GM18873 (cell line): ENCODE measurements around the gene ALG12.

ENCODE experiments used
- ATAC-seq: cut with Tn5 transposase; IDR thresholded peaks from one replicate; pipeline ENCODE4 v1.9.1; 2021; ENCODE audit warnings: mild to moderate bottlenecking, moderate library complexity, moderate number of reproducible peaks; ENCODE audit not compliant: unreplicated experiment, low FRiP score

ALG12 gene

GRCh38 chr22:49872347-49872746, 45.9 kb downstream of the ALG12 start:
- no peak for ATAC-seq

GRCh38 chr22:49871482-49871881, 46.8 kb downstream of the ALG12 start:
- no peak for ATAC-seq

- no peak for ATAC-seq
Measured at GRCh38 chr22:49869845-49870712, 48.2 kb downstream of the ALG12 start.

GRCh38 chr22:49869086-49869830, 49.0 kb downstream of the ALG12 start:
- no peak for ATAC-seq

- no peak for ATAC-seq
Measured at GRCh38 chr22:49867303-49868265, 50.7 kb downstream of the ALG12 start.

- ATAC-seq = no peak
Measured at GRCh38 chr22:49866646-49867045, 51.6 kb downstream of the ALG12 start.

GRCh38 chr22:49866134-49866533, 52.1 kb downstream of the ALG12 start:
- no peak for ATAC-seq

- ATAC-seq = no peak
Measured at GRCh38 chr22:49865156-49865555, 53.1 kb downstream of the ALG12 start.

GRCh38 chr22:49863931-49864330, 54.3 kb downstream of the ALG12 start:
- no peak for ATAC-seq

- no peak for ATAC-seq
Measured at GRCh38 chr22:49862496-49862776, 55.8 kb downstream of the ALG12 start.

- no peak for ATAC-seq
Measured at GRCh38 chr22:49861642-49862495, 56.4 kb downstream of the ALG12 start.

- ATAC-seq = no peak
Measured at GRCh38 chr22:49858827-49859226, 59.4 kb downstream of the ALG12 start.

- ATAC-seq = no peak
Measured at GRCh38 chr22:49856766-49857618, 61.2 kb downstream of the ALG12 start.

GRCh38 chr22:49856343-49856742, 61.9 kb downstream of the ALG12 start:
- ATAC-seq = no peak

- ATAC-seq = no peak
Measured at GRCh38 chr22:49855251-49855911, 62.9 kb downstream of the ALG12 start.

- peak; percentile 23 for ATAC-seq
Measured at GRCh38 chr22:49853981-49854831, 64.0 kb downstream of the ALG12 start.
